HG03159 (cell line): ENCODE results near the gene FAM221A.
"Not testable (repeated sequence)": the region's sequence is repeated elsewhere in the genome, so short reads cannot be mapped to it uniquely, and the experiment has no call there.

Experiments used
- ATAC-seq: cut with Tn5 transposase; IDR thresholded peaks from one replicate; pipeline ENCODE4 v1.9.1; 2021; ENCODE audit warnings: mild to moderate bottlenecking, moderate library complexity; ENCODE audit not compliant: unreplicated experiment

Gene FAM221A

GRCh38 chr7:23698822-23699221 lies 18.8 kb downstream of the FAM221A start:
- no peak for ATAC-seq

GRCh38 chr7:23700046-23700445 lies 20.0 kb downstream of the FAM221A start:
- ATAC-seq = no peak

GRCh38 chr7:23709081-23709750 lies 29.2 kb downstream of the FAM221A start:
- no peak for ATAC-seq

GRCh38 chr7:23710000-23710399 lies 30.0 kb downstream of the FAM221A start, which contains the start of gene STK31:
STK31 (plus strand) TSS chr7:23710219; CDS start chr7:23710286, 67 bp downstream.
- ATAC-seq = no peak

- ATAC-seq = no peak
Observed at GRCh38 chr7:23712368-23713284, 32.6 kb downstream of the FAM221A start.

GRCh38 chr7:23713285-23714149 lies 33.5 kb downstream of the FAM221A start:
- no peak for ATAC-seq

GRCh38 chr7:23714150-23714464 lies 34.1 kb downstream of the FAM221A start:
- no peak for ATAC-seq

- no peak for ATAC-seq
Observed at GRCh38 chr7:23714579-23714978, 34.6 kb downstream of the FAM221A start.

- ATAC-seq = no peak
Observed at GRCh38 chr7:23715099-23715498, 35.1 kb downstream of the FAM221A start.

GRCh38 chr7:23717788-23718187 lies 37.8 kb downstream of the FAM221A start:
- no peak for ATAC-seq

GRCh38 chr7:23721456-23721855 lies 41.5 kb downstream of the FAM221A start:
- no peak for ATAC-seq

- not testable (repeated sequence) for ATAC-seq
Observed at GRCh38 chr7:23722587-23723216, 42.7 kb downstream of the FAM221A start.

- not testable (repeated sequence) for ATAC-seq
Observed at GRCh38 chr7:23724113-23724512, 44.1 kb downstream of the FAM221A start.

- ATAC-seq = no peak
Observed at GRCh38 chr7:23742051-23742450, 62.1 kb downstream of the FAM221A start.

GRCh38 chr7:23743226-23743625 lies 63.2 kb downstream of the FAM221A start:
- ATAC-seq = no peak

GRCh38 chr7:23746629-23747028 lies 66.6 kb downstream of the FAM221A start:
- ATAC-seq = no peak

- no peak for ATAC-seq
Observed at GRCh38 chr7:23751852-23752251, 71.9 kb downstream of the FAM221A start.
